Esophagus squamous epithelium (tissue), 5 donors: ENCODE data around the gene AGFG2. TPM values are rescaled to one million over a fixed set of nuclear protein-coding genes. Genes with fewer than 3 reads are reported as not detected.
A peak's percentile ranks its signal among the peaks of the same experiment; 100 is the strongest.

ENCODE experiments used
- DNase-seq: peaks from one replicate; lab custom pipeline; 2025; lab: John Stamatoyannopoulos, UW
- H3K27ac ChIP-seq, 4 donors: fragments of 200-600 bp; sonication (generic); one replicate each; pipeline ENCODE4 v1.5.1; 2016 to 2019; ENCODE audit warnings: mild to moderate bottlenecking in 1 of 4
- H3K27me3 ChIP-seq, 4 donors: fragments of 200-600 bp; sonication (generic); 1 replicate in 3 of 4; 2 replicates in 1 of 4; pipeline versions ENCODE4 v1.5.1 to v1.6.0; 2017 to 2021; ENCODE audit warnings: antibody characterized with exemption in 1 of 4
- H3K36me3 ChIP-seq, 3 donors: fragments of 200-600 bp; sonication (generic); one replicate each; pipeline ENCODE4 v1.5.1; 2016 to 2019
- H3K4me1 ChIP-seq, 3 donors: fragments of 200-600 bp; sonication (generic); one replicate each; pipeline ENCODE4 v1.5.1; 2017 to 2019
- H3K4me3 ChIP-seq, 4 donors: fragments of 200-600 bp; sonication (generic); 1 replicate in 3 of 4; 2 replicates in 1 of 4; pipeline ENCODE4 v1.5.1; 2016 to 2019; ENCODE audit warnings: mild to moderate bottlenecking in 2 of 4, moderate library complexity in 1 of 4
- H3K9me3 ChIP-seq, 3 donors: fragments of 200-600 bp; sonication (generic); one replicate each; pipeline ENCODE4 v1.5.1; 2016 to 2019
- CTCF ChIP-seq, 6 experiments: fragments of 450-650 bp in 4 of 6; fragments of 200-600 bp in 2 of 6; sonication (generic) in 2 of 6; IDR thresholded peaks; one replicate each; pipeline ENCODE4 v1.5.1; 2016 to 2019; ENCODE audit warnings: antibody characterized with exemption in 6 of 6, mild to moderate bottlenecking in 4 of 6, moderate library complexity in 4 of 6
- POLR2A ChIP-seq, 4 donors: fragments of 450-650 bp; IDR thresholded peaks; one replicate each; pipeline ENCODE4 v1.6.1; 2017; ENCODE audit warnings: antibody characterized with exemption in 4 of 4, mild to moderate bottlenecking in 4 of 4, moderate library complexity in 3 of 4
- WGBS, 2 donors: methylation state at CpG; one replicate each; pipeline ENCODE4 v1.1.5; 2018; 5-methylcytosine and 5-hydroxymethylcytosine counted together
- intact Hi-C: fragments of 100-400 bp; cut with DNase I; formaldehyde crosslinking; loops from one replicate; pipeline ENCODE4 v1.15.0; 2022
- total RNA-seq, 4 donors: library from RNA; depleted of rRNA; stranded (reverse); fragments of >200 nt; gene quantifications; one replicate each; pipeline ENCODE4 v1.1.0, GENCODE V29; 2016
- donor health status: DM: yes; HTN: yes; CAD: no.

Gene AGFG2
- total RNA-seq, 4 donors from 2014 or later = 14.5 to 49.2 (median 26.6) TPM

- DNase-seq = no peak
- intact Hi-C loops = no loop called here
- Histone ChIP-seq H3K4me1 (peaks cover 53 to 100% (median 56%) of the 10 kb centered on the region in 3 donors), H3K36me3 (peaks cover 0 to 14% (median 0%) of the 10 kb centered on the region in 3 donors), H3K9me3 (no peaks in the 10 kb centered on the region), H3K4me3 (peak overlapping the region in 3 of 4 donors; percentile 3 to 23 (median 19)), H3K27ac (peak overlapping the region; percentile 84 to 98 (median 96)), H3K27me3 (no peaks in the 10 kb centered on the region)
- TF ChIP-seq POLR2A (IDR thresholded peaks at IDR 0.05) = peak in 2 of 4 donors; percentile 10 to 19
- TF ChIP-seq CTCF (IDR thresholded peaks at IDR 0.05) = no peak
- WGBS, 2 donors = 14 to 19% methylated on average over 1 of the region's 1 CpG
Observed at GRCh38 chr7:100544967-100545359, 6.0 kb downstream of the AGFG2 start.

GRCh38 chr7:100545360-100546128, 6.5 kb downstream of the AGFG2 start:
- 6 to 16% methylated on average over 2 to 3 of the region's 3 CpGs for WGBS, 2 donors
- intact Hi-C loops = no loop called here
- Histone ChIP-seq H3K9me3 (no peaks in the 10 kb centered on the region), H3K27me3 (no peaks in the 10 kb centered on the region), H3K36me3 (peaks cover 0 to 20% (median 3%) of the 10 kb centered on the region in 3 donors), H3K4me3 (peak overlapping the region in 2 of 4 donors; percentile 19 to 23), H3K27ac (peak overlapping the region; percentile 84 to 98 (median 96)), H3K4me1 (peaks cover 47 to 97% (median 53%) of the 10 kb centered on the region in 3 donors)
- no peak for DNase-seq
- no peak for TF ChIP-seq POLR2A (IDR thresholded peaks at IDR 0.05)
- peak in 1 of 6 experiments; percentile 17 for TF ChIP-seq CTCF (IDR thresholded peaks at IDR 0.05)

GRCh38 chr7:100546129-100546925, 7.3 kb downstream of the AGFG2 start:
- Histone ChIP-seq H3K9me3 (no peaks in the 10 kb centered on the region), H3K27ac (peak overlapping the region; percentile 84 to 98 (median 96)), H3K4me3 (peak overlapping the region in 1 of 4 donors; percentile 22), H3K36me3 (peaks cover 0 to 28% (median 4%) of the 10 kb centered on the region in 3 donors), H3K27me3 (no peaks in the 10 kb centered on the region), H3K4me1 (peaks cover 47 to 91% (median 53%) of the 10 kb centered on the region in 3 donors)
- intact Hi-C loops = no loop called here
- no peak for DNase-seq
- 33 to 36% methylated on average over 7 to 10 of the region's 10 CpGs for WGBS, 2 donors
- TF ChIP-seq POLR2A (IDR thresholded peaks at IDR 0.05) (no peak), CTCF (IDR thresholded peaks at IDR 0.05) (no peak)

GRCh38 chr7:100546926-100547800, 8.2 kb downstream of the AGFG2 start:
- Histone ChIP-seq H3K36me3 (peaks cover 0 to 36% (median 6%) of the 10 kb centered on the region in 3 donors), H3K4me1 (peaks cover 47 to 82% (median 53%) of the 10 kb centered on the region in 3 donors), H3K4me3 (peak overlapping the region in 1 of 4 donors; percentile 22), H3K9me3 (no peaks in the 10 kb centered on the region), H3K27me3 (no peaks in the 10 kb centered on the region), H3K27ac (peak overlapping the region; percentile 84 to 98 (median 96))
- intact Hi-C loops = no loop called here
- no peak for DNase-seq
- TF ChIP-seq CTCF (IDR thresholded peaks at IDR 0.05) (no peak), POLR2A (IDR thresholded peaks at IDR 0.05) (no peak)
- 46 to 49% methylated on average over 9 of the region's 9 CpGs for WGBS, 2 donors
